DMS153 (cell line): ENCODE data around the gene MMP14.
A peak's percentile ranks its signal among the peaks of the same experiment; 100 is the strongest.

ENCODE experiments used
- DNase-seq: peaks from one replicate; lab custom pipeline; 2025; lab: John Stamatoyannopoulos, UW

The MMP14 gene

DNA sequence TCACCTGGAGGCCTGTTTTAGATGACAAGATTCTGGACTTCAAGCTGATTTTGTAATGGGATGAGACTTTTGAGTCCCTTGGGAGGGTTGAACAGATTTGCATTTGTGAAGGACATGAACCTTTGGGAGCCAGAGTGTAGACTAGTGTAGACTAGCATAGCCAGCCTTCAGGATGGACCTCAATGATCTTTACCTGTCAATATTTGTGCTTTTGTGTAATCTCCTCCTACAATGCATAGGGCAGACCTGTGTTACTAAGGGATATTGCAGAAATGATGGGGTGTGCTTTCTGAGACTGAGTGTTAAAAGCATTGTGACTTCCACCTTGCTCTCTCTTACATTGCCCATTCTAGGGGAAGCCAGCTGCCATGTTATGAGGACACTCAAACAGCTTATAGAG lies 25.3 kb downstream of the MMP14 start:
- no peak for DNase-seq

DNA sequence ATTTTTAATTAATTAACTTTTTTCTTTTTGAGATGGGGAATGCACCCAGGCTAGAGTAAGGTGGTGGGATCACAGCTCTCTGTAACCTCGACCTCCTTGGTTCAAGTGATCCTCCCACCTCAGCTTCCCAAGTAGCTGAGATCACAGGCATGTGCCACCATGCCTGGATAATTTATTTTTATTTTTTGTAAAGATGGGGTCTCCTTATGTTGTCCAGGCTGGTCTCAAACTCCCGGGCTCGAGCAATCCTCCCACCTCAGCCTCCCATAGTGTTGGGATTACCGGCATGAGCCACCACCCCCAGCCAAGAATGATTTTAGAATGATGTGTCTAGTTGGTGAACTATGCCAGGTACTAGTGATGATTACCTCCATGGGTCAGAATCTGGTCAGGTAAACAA lies 28.6 kb downstream of the MMP14 start:
- no peak for DNase-seq

DNA sequence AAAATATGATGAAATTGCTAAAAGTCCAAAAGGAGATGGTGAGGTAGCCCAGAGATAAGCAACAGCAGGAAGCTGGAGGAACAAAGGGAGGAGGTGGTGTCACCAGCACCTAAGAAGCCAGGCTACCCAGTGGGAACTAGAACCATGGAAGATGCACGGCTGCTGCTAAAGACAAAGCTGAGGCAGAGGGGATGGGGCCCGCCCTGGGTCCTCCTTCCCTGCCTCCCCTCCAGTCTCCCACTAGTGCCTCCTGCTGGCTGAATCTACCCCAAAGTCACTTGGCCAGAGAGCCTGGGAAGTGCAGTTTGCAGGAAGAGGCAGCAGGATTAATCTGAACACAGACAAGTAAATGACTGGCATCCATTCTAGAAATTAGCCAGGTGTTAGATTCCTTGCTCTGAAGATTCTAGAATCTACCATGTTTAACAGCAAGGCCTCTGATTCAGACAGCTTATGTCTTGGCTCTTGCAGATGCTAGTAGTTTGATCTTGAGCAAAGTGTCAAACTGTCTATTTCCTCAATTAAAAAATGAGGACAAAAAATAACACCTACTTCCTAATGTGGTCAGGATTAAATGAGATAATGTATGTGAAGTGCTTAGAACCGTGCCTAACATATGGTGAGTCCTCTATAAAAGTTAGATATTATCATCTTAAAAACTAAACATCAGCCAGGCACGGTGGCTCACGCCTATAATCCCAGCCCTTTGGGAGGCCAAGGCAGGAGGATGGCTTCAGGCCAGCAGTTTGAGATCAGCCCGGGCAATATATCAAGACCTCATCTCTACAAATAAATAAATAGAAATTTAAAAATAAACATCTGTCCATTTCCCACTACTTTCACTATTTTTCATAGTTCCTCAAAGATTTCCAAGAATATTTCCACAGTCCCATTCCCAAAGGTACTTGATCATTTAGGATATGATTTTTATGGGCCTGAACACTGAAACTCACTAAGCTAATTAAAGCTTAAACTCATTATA lies 29.3 kb downstream of the MMP14 start:
- DNase-seq, result no peak

DNA sequence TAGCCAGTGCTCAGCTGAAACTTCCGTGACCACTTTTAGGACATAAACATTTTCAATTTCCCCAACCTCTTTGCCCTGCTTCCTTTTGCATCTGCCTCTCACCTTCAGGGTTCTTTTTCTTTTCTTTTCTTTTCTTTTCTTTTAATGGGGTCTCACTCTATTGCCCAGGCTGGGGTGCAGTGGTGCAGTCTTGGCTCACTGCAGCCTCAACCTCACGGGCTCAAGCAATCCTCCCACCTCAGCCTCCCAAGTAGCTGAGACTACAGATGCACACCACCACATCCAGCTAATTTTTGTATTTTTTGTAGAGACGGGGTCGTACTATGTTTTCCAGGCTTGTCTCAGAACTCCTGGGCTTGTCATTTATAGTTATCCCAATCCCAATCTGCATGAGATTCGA lies 30.5 kb downstream of the MMP14 start:
- no peak for DNase-seq

DNA sequence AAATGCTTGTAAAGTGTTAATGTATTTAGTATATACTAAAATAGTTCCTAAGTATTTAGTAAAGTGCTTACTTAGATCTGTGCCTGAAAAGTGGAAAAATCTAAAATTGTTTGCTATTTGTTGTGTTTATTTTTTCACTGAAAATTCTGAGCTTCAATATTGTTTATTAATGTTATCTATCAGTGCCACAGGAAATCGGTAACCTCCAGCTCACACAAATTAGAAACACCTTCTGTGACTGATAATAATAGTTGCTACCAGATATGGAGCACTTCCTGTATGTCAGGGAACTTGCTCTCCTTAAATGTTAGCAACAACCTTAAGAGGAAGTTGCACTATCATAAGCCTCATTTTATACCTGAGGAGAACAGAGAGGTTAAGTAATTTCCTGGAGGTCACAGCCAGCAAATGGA lies 34.4 kb downstream of the MMP14 start:
- DNase-seq, result no peak

GRCh38 chr14:22871224-22872032 lies 35.0 kb downstream of the MMP14 start, which contains the start of gene LRP10:
Gene LRP10, plus strand, starts transcription at chr14:22871740. Its CDS starts 564 bp downstream, at chr14:22872304.
- peak; percentile 88 for DNase-seq

- peak; percentile 62 for DNase-seq
These were observed 35.8 kb downstream of the MMP14 start for GRCh38 chr14:22872033-22872832.

GRCh38 chr14:22872833-22873520 lies 36.6 kb downstream of the MMP14 start:
- DNase-seq, result no peak

DNA sequence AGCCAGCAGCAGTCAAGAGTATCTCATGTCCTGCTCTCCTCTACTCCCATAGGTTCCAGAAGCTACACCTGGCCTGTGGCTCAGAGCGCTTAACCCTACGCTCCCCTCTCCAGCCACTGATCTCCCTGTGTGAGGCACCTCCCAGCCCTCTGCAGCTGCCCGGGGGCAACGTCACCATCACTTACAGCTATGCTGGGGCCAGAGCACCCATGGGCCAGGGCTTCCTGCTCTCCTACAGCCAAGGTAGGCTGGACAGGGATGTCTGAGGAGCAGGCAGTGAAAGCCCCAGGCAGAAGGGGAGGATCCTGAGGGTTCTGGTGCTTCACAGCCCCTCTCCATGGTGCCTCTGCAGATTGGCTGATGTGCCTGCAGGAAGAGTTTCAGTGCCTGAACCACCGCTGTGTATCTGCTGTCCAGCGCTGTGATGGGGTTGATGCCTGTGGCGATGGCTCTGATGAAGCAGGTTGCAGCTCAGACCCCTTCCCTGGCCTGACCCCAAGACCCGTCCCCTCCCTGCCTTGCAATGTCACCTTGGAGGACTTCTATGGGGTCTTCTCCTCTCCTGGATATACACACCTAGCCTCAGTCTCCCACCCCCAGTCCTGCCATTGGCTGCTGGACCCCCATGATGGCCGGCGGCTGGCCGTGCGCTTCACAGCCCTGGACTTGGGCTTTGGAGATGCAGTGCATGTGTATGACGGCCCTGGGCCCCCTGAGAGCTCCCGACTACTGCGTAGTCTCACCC lies 38.8 kb downstream of the MMP14 start:
- no peak for DNase-seq

DNA sequence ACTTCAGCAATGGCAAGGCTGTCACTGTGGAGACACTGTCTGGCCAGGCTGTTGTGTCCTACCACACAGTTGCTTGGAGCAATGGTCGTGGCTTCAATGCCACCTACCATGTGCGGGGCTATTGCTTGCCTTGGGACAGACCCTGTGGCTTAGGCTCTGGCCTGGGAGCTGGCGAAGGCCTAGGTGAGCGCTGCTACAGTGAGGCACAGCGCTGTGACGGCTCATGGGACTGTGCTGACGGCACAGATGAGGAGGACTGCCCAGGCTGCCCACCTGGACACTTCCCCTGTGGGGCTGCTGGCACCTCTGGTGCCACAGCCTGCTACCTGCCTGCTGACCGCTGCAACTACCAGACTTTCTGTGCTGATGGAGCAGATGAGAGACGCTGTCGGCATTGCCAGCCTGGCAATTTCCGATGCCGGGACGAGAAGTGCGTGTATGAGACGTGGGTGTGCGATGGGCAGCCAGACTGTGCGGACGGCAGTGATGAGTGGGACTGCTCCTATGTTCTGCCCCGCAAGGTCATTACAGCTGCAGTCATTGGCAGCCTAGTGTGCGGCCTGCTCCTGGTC lies 39.4 kb downstream of the MMP14 start:
- no peak for DNase-seq

DNA sequence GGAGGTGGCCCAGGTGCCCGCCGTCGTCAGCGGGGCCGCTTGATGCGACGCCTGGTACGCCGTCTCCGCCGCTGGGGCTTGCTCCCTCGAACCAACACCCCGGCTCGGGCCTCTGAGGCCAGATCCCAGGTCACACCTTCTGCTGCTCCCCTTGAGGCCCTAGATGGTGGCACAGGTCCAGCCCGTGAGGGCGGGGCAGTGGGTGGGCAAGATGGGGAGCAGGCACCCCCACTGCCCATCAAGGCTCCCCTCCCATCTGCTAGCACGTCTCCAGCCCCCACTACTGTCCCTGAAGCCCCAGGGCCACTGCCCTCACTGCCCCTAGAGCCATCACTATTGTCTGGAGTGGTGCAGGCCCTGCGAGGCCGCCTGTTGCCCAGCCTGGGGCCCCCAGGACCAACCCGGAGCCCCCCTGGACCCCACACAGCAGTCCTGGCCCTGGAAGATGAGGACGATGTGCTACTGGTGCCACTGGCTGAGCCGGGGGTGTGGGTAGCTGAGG lies 40.7 kb downstream of the MMP14 start:
- DNase-seq, result no peak

DNA sequence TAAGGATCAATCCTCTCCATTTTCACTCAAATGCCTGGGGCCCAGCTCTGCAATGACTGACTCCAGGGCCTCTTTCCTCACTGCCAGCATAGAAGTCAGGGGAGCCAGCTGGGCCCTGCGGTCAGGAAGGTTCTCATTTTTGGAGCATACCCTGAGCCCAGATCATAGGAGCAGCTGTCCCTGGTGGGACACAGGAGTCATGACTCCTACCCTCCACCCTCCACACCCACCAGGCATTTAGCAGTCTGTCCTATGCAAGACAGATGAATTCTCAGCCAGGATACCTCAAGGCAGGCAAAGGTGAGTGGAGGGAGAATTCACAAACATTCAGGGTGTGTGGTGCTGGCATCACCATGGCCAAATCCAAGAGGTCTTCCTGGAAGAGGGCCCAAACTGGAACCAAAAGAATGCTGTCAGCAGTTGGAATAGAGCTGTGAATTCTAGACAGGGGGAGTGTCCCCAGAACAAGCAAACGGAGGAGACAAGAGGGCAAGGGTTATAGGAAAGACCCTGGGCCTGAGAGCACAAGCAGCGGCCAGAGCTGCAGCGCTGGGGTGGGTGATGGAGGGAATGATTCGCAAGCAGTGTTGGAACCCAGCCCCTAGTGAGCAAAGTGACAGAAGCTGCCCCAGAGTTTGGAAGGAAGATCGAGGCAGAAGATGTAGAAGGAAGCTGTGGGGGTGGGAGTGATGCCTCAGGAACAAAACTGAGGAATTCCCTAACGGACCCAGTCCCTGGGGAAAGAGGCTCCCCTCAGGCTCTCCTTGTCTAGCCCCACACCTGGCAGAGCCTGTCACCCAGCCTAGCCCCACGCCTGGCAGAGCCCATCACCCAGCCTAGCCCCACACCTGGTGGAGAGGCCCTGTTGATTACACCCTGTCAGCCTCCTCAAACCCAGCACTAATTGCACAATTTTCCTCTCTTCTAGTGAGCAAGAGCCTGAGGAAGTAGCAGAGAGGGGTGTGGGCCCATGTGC lies 42.2 kb downstream of the MMP14 start:
- DNase-seq, result no peak

- DNase-seq, result no peak
These were observed 45.7 kb downstream of the MMP14 start for GRCh38 chr14:22882064-22882463.

GRCh38 chr14:22882529-22883172 lies 46.3 kb downstream of the MMP14 start:
- DNase-seq, result peak; percentile 22

GRCh38 chr14:22883173-22883976 lies 47.0 kb downstream of the MMP14 start, which contains the start of gene REM2:
Gene REM2, plus strand, starts transcription at chr14:22883222. Its CDS starts 66 bp downstream, at chr14:22883288.
- DNase-seq, result no peak

GRCh38 chr14:22884076-22884737 lies 47.8 kb downstream of the MMP14 start:
- no peak for DNase-seq
